Measurements from ENCODE around the gene GPRIN1. TPM values are rescaled to one million over a fixed set of nuclear protein-coding genes. Genes with fewer than 3 reads are reported as not detected.

GPRIN1 gene
- total and polyA plus RNA-seq, 4 donors, result 0.23 to 0.50 (median 0.30) TPM; not detected in 1

- DNase-seq (ENCODE audit: low spot score), result no peak
- 79% methylated on average over 4 of the region's 4 CpGs for WGBS
- TF ChIP-seq FOXA2 (IDR thresholded peaks at IDR 0.05) (no peak), JUND (IDR thresholded peaks at IDR 0.05) (no peak), ZBTB33 (IDR thresholded peaks at IDR 0.05) (no peak), NR2F2 (IDR thresholded peaks at IDR 0.05) (no peak), TAF1 (conservative IDR thresholded peaks at IDR 0.05) (no peak), RXRA (IDR thresholded peaks at IDR 0.05) (no peak), RAD21 (IDR thresholded peaks at IDR 0.05) (no peak), GABPA (IDR thresholded peaks at IDR 0.05 in 1 of 2, conservative IDR thresholded peaks at IDR 0.05 in 1 of 2) (no peak)
- H3K36me3 ChIP-seq (ENCODE audit: control insufficient read depth in 4 of 4, insufficient read depth in 3 of 4, low read depth in 1 of 4, low read length in 3 of 4), result no peaks in the 10 kb centered on the region
- H3K4me3 ChIP-seq (ENCODE audit: low read depth in 1 of 3, low read length in 3 of 3), result no peak overlapping the region
- no peak overlapping the region for H3K9ac ChIP-seq (ENCODE audit: low read depth in 1 of 2, low read length in 2 of 2)
- no peaks in the 10 kb centered on the region for H3K9me3 ChIP-seq (ENCODE audit: control insufficient read depth in 4 of 4, low read length in 3 of 4)
- peaks cover 0 to 3% (median 0%) of the 10 kb centered on the region in 4 donors for H3K27me3 ChIP-seq (ENCODE audit: control insufficient read depth in 4 of 4, insufficient read depth in 4 of 4, low read length in 3 of 4)
- no peaks in the 10 kb centered on the region for H3K4me1 ChIP-seq (ENCODE audit: control insufficient read depth in 4 of 4, insufficient read depth in 4 of 4, low read length in 3 of 4)
- H3K27ac ChIP-seq (ENCODE audit: low read depth in 1 of 2, low read length in 2 of 2), result no peak overlapping the region
Measured at GRCh38 chr5:176640616-176641015, 30.7 kb upstream of the GPRIN1 start.

- Histone ChIP-seq H3K9me3 (ENCODE audit: control insufficient read depth in 4 of 4, low read length in 3 of 4) (no peaks in the 10 kb centered on the region), H3K27me3 (ENCODE audit: control insufficient read depth in 4 of 4, insufficient read depth in 4 of 4, low read length in 3 of 4) (peaks cover 0 to 3% (median 1%) of the 10 kb centered on the region in 4 donors), H3K27ac (ENCODE audit: low read depth in 1 of 2, low read length in 2 of 2) (no peak overlapping the region), H3K36me3 (ENCODE audit: control insufficient read depth in 4 of 4, insufficient read depth in 3 of 4, low read depth in 1 of 4, low read length in 3 of 4) (no peaks in the 10 kb centered on the region), H3K4me3 (ENCODE audit: low read depth in 1 of 3, low read length in 3 of 3) (no peak overlapping the region), H3K9ac (ENCODE audit: low read depth in 1 of 2, low read length in 2 of 2) (no peak overlapping the region), H3K4me1 (ENCODE audit: control insufficient read depth in 4 of 4, insufficient read depth in 4 of 4, low read length in 3 of 4) (no peaks in the 10 kb centered on the region)
- DNase-seq (ENCODE audit: low spot score), result no peak
- TF ChIP-seq ZBTB33 (IDR thresholded peaks at IDR 0.05) (no peak), JUND (IDR thresholded peaks at IDR 0.05) (no peak), SP1 (IDR thresholded peaks at IDR 0.05) (no peak), FOXA2 (IDR thresholded peaks at IDR 0.05) (no peak), RAD21 (IDR thresholded peaks at IDR 0.05) (no peak), CTCF (IDR thresholded peaks at IDR 0.05; ENCODE audit: low read depth, low read length, missing input control) (no peak), NR2F2 (IDR thresholded peaks at IDR 0.05) (no peak), GABPA (IDR thresholded peaks at IDR 0.05 in 1 of 2, conservative IDR thresholded peaks at IDR 0.05 in 1 of 2) (no peak), REST (IDR thresholded peaks at IDR 0.05) (no peak), YY1 (IDR thresholded peaks at IDR 0.05) (no peak), TAF1 (conservative IDR thresholded peaks at IDR 0.05) (no peak), RXRA (IDR thresholded peaks at IDR 0.05) (no peak)
- WGBS, result 89% methylated on average over 4 of the region's 4 CpGs
Measured at GRCh38 chr5:176639981-176640380, 30.0 kb upstream of the GPRIN1 start.

Data from liver (tissue), 9 donors.